ENCODE data around the gene EFTUD2.

GRCh38 chr17:44930667-44931066 lies 31.4 kb upstream of the EFTUD2 start:
- TF ChIP-seq, protein P1, sequence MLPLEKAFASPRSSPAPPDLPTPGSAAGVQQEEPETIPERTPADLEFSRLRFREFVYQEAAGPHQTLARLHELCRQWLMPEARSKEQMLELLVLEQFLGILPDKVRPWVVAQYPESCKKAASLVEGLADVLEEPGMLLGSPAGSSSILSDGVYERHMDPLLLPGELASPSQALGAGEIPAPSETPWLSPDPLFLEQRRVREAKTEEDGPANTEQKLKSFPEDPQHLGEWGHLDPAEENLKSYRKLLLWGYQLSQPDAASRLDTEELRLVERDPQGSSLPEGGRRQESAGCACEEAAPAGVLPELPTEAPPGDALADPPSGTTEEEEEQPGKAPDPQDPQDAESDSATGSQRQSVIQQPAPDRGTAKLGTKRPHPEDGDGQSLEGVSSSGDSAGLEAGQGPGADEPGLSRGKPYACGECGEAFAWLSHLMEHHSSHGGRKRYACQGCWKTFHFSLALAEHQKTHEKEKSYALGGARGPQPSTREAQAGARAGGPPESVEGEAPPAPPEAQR (CRISPR knock-in tag; IDR thresholded peaks at IDR 0.05), result no peak
- no peak for TF ChIP-seq KAT7 (CRISPR knock-in tag; IDR thresholded peaks at IDR 0.05; ENCODE audit: borderline replicate concordance)

Data from WTC11 (cell line).